GM19395 (cell line): ENCODE data around the gene CPNE8.

Source experiments
- ATAC-seq: cut with Tn5 transposase; IDR thresholded peaks from one replicate; pipeline ENCODE4 v1.9.1; 2021; ENCODE audit warnings: mild to moderate bottlenecking, moderate library complexity; ENCODE audit not compliant: unreplicated experiment

Gene CPNE8

GRCh38 chr12:38838056-38838850, 67.1 kb downstream of the CPNE8 start:
- no peak for ATAC-seq

GRCh38 chr12:38831715-38832114, 73.7 kb downstream of the CPNE8 start:
- ATAC-seq: no peak

- no peak for ATAC-seq
Observed at GRCh38 chr12:38825006-38825405, 80.4 kb downstream of the CPNE8 start.

- no peak for ATAC-seq
Observed at GRCh38 chr12:38823738-38824137, 81.7 kb downstream of the CPNE8 start.

GRCh38 chr12:38823314-38823713, 82.1 kb downstream of the CPNE8 start:
- no peak for ATAC-seq

GRCh38 chr12:38817942-38818341, 87.4 kb downstream of the CPNE8 start:
- ATAC-seq: no peak

- no peak for ATAC-seq
Observed at GRCh38 chr12:38813923-38814322, 91.5 kb downstream of the CPNE8 start.

- ATAC-seq: no peak
Observed at GRCh38 chr12:38811814-38812356, 93.5 kb downstream of the CPNE8 start.

- no peak for ATAC-seq
Observed at GRCh38 chr12:38809832-38810231, 95.6 kb downstream of the CPNE8 start.

- ATAC-seq: no peak
Observed at GRCh38 chr12:38788106-38788505, 117.3 kb downstream of the CPNE8 start.

GRCh38 chr12:38785381-38785780, 120.0 kb downstream of the CPNE8 start:
- ATAC-seq: no peak

GRCh38 chr12:38783304-38783703, 122.1 kb downstream of the CPNE8 start:
- peak; percentile 66 for ATAC-seq

GRCh38 chr12:38782359-38782758, 123.0 kb downstream of the CPNE8 start:
- ATAC-seq: no peak

GRCh38 chr12:38776647-38777046, 128.7 kb downstream of the CPNE8 start:
- ATAC-seq: no peak

- ATAC-seq: peak; percentile 96
Observed at GRCh38 chr12:38775457-38775856, 129.9 kb downstream of the CPNE8 start.

- no peak for ATAC-seq
Observed at GRCh38 chr12:38772437-38772836, 133.0 kb downstream of the CPNE8 start.

GRCh38 chr12:38771871-38772270, 133.5 kb downstream of the CPNE8 start:
- peak; percentile 78 for ATAC-seq

GRCh38 chr12:38761636-38762342, 143.6 kb downstream of the CPNE8 start:
- ATAC-seq: no peak

GRCh38 chr12:38761111-38761510, 144.3 kb downstream of the CPNE8 start:
- no peak for ATAC-seq

GRCh38 chr12:38759621-38760020, 145.8 kb downstream of the CPNE8 start:
- no peak for ATAC-seq

GRCh38 chr12:38746744-38747143, 158.6 kb downstream of the CPNE8 start:
- ATAC-seq: no peak

GRCh38 chr12:38745601-38746000, 159.8 kb downstream of the CPNE8 start:
- ATAC-seq: no peak
